Activated B cell treated with CpG ODN at 0.5 μM for 24 hours (primary cell): ENCODE measurements around the gene DZANK1. TPM values are rescaled to one million over a fixed set of nuclear protein-coding genes. Genes with fewer than 3 reads are reported as not detected.

ENCODE experiments used
- ATAC-seq: fragments of 200-7000 bp; cut with Tn5 transposase; one replicate; pipeline ENCODE4 v1.10.0; 2021; ENCODE audit warnings: low read depth, mild to moderate bottlenecking, moderate library complexity
- CTCF ChIA-PET: fragments of 350-600 bp; sonication (Branson Sonifier 250); formaldehyde crosslinking; loops from one replicate; lab custom pipeline; 2021; ENCODE audit warnings: antibody characterized with exemption; lab: Charles Lee
- POLR2A ChIA-PET: fragments of 350-600 bp; sonication (Branson Sonifier 250); formaldehyde crosslinking; loops from one replicate; lab custom pipeline; 2021; ENCODE audit warnings: antibody characterized with exemption; lab: Charles Lee
- DNase-seq: peaks from one replicate; pipeline ENCODE4 v3.0.0; 2022
- H3K27ac Mint-ChIP-seq: one replicate; pipeline ENCODE4 v1.8.0; 2020; ENCODE audit warnings: mixed read lengths
- H3K27me3 Mint-ChIP-seq: one replicate; pipeline ENCODE4 v1.8.0; 2021; ENCODE audit warnings: mixed read lengths
- H3K36me3 Mint-ChIP-seq: one replicate; pipeline ENCODE4 v1.8.0; 2021; ENCODE audit warnings: low read depth, mixed read lengths
- H3K4me1 Mint-ChIP-seq: one replicate; pipeline ENCODE4 v1.8.0; 2021; ENCODE audit warnings: mixed read lengths
- H3K4me3 Mint-ChIP-seq: one replicate; pipeline ENCODE4 v1.8.0; 2020; ENCODE audit warnings: mild to moderate bottlenecking, mixed read lengths
- H3K9me3 Mint-ChIP-seq: one replicate; pipeline ENCODE4 v1.8.0; 2020; ENCODE audit warnings: mixed read lengths
- CTCF ChIP-seq: fragments of 200-600 bp; IDR thresholded peaks from one replicate; pipeline ENCODE4 v1.8.0; 2022; ENCODE audit warnings: antibody characterized with exemption, mild to moderate bottlenecking
- intact Hi-C: fragments of 100-400 bp; cut with micrococcal nuclease; formaldehyde crosslinking; loops from one replicate; pipeline ENCODE4 v1.15.1; 2024
- total RNA-seq: library from RNA; stranded (reverse); gene quantifications from 2 replicates; pipeline ENCODE4 v1.2.3, GENCODE V29; 2022

Gene DZANK1
- total RNA-seq, 1 donor from 2014 or later, result 6.0 TPM

GRCh38 chr20:18443886-18444285 lies 22.9 kb downstream of the DZANK1 start:
- ChIA-PET CTCF (no interaction called here), POLR2A (no interaction called here)
- no peak for ATAC-seq
- Mint-ChIP-seq H3K27ac (no peak overlapping the region), H3K4me3 (no peak overlapping the region), H3K27me3 (no peaks in the 10 kb centered on the region), H3K4me1 (no peaks in the 10 kb centered on the region), H3K36me3 (peaks cover 2% of the 10 kb centered on the region), H3K9me3 (no peaks in the 10 kb centered on the region)
- intact Hi-C loops, result no loop called here
- no peak for TF ChIP-seq CTCF
- DNase-seq, result no peak

GRCh38 chr20:18440403-18440802 lies 26.4 kb downstream of the DZANK1 start:
- ChIA-PET POLR2A (no interaction called here), CTCF (no interaction called here)
- Mint-ChIP-seq H3K36me3 (no peaks in the 10 kb centered on the region), H3K4me3 (no peak overlapping the region), H3K27ac (no peak overlapping the region), H3K4me1 (peaks cover 10% of the 10 kb centered on the region), H3K9me3 (no peaks in the 10 kb centered on the region), H3K27me3 (no peaks in the 10 kb centered on the region)
- TF ChIP-seq CTCF, result no peak
- DNase-seq (no peak), ATAC-seq (no peak)
- intact Hi-C loops, result no loop called here

- Mint-ChIP-seq H3K27ac (peak overlapping the region; percentile 5), H3K4me1 (peaks cover 10% of the 10 kb centered on the region), H3K36me3 (no peaks in the 10 kb centered on the region), H3K4me3 (peak overlapping the region; percentile 25), H3K9me3 (no peaks in the 10 kb centered on the region), H3K27me3 (no peaks in the 10 kb centered on the region)
- no peak for ATAC-seq
- ChIA-PET POLR2A (no interaction called here), CTCF (no interaction called here)
- no peak for DNase-seq
- no peak for TF ChIP-seq CTCF
- intact Hi-C loops, result no loop called here
Measured at GRCh38 chr20:18436847-18437246, 30.0 kb downstream of the DZANK1 start.

GRCh38 chr20:18431206-18431605 lies 35.6 kb downstream of the DZANK1 start:
- Mint-ChIP-seq H3K27me3 (no peaks in the 10 kb centered on the region), H3K4me1 (peaks cover 2% of the 10 kb centered on the region), H3K9me3 (no peaks in the 10 kb centered on the region), H3K36me3 (no peaks in the 10 kb centered on the region), H3K4me3 (no peak overlapping the region), H3K27ac (no peak overlapping the region)
- ATAC-seq, result no peak
- TF ChIP-seq CTCF, result no peak
- DNase-seq, result no peak
- intact Hi-C loops, result no loop called here
- CTCF ChIA-PET, result no interaction called here
- POLR2A ChIA-PET, result no interaction called here

GRCh38 chr20:18430172-18430826 lies 36.5 kb downstream of the DZANK1 start:
- TF ChIP-seq CTCF, result no peak
- POLR2A ChIA-PET, result no interaction called here
- no peak for ATAC-seq

More at GRCh38 chr20:18430172-18430826, 36.5 kb downstream of the DZANK1 start:
- Mint-ChIP-seq H3K36me3 (no peaks in the 10 kb centered on the region), H3K4me3 (no peak overlapping the region), H3K27ac (no peak overlapping the region), H3K4me1 (no peaks in the 10 kb centered on the region), H3K27me3 (no peaks in the 10 kb centered on the region), H3K9me3 (no peaks in the 10 kb centered on the region)
- intact Hi-C loops, result no loop called here
- CTCF ChIA-PET, result no interaction called here
- DNase-seq, result no peak
